B cell (primary cell): ENCODE data around the gene RABGAP1L. TPM values are rescaled to one million over a fixed set of nuclear protein-coding genes. Genes with fewer than 3 reads are reported as not detected.

Experiments used
- ATAC-seq: fragments of 200-7000 bp; cut with Tn5 transposase; one replicate; pipeline ENCODE4 v1.10.0; 2021; ENCODE audit warnings: low read depth, mild to moderate bottlenecking, moderate number of reproducible peaks, moderate library complexity
- CTCF ChIA-PET: fragments of 350-600 bp; sonication (Branson Sonifier 250); formaldehyde crosslinking; loops from one replicate; lab custom pipeline; 2021; ENCODE audit warnings: antibody characterized with exemption, inconsistent platforms; lab: Charles Lee
- POLR2A ChIA-PET: fragments of 350-600 bp; sonication (Branson Sonifier 250); formaldehyde crosslinking; loops from one replicate; lab custom pipeline; 2021; ENCODE audit warnings: antibody characterized with exemption; lab: Charles Lee
- DNase-seq: peaks from one replicate; pipeline ENCODE4 v3.0.0; 2013
- H2AFZ ChIP-seq: 2 replicates; pipeline ENCODE4 v1.6.1; 2012; ENCODE audit warnings: mild to moderate bottlenecking, low read depth, low read length; ENCODE audit not compliant: insufficient read depth, poor library complexity, severe bottlenecking
- H3K27ac ChIP-seq, 2 donors: 1 replicate in 1 of 2; 2 replicates in 1 of 2; pipeline ENCODE4 v1.5.1; 2012 to 2013; ENCODE audit warnings: low read length in 2 of 2, mild to moderate bottlenecking in 2 of 2, moderate library complexity in 1 of 2
- H3K27me3 ChIP-seq, 4 experiments: fragments of 200-600 bp in 1 of 4; sonication (generic) in 1 of 4; replicated peaks in 1 of 4; 1 replicate in 2 of 4; 2 replicates in 2 of 4; pipeline versions ENCODE4 v1.6.1 to v1.7.0; 2013 to 2016; ENCODE audit warnings: low read length in 3 of 4, mild to moderate bottlenecking in 2 of 4, mixed read lengths in 1 of 4, moderate library complexity in 1 of 4; ENCODE audit not compliant: insufficient read depth in 4 of 4, control insufficient read depth in 3 of 4; ENCODE audit errors: control extremely low read depth in 1 of 4
- H3K36me3 ChIP-seq, 2 experiments: replicated peaks in 1 of 2; 1 replicate in 1 of 2; 2 replicates in 1 of 2; pipeline versions ENCODE4 v1.6.1 to v1.7.1; 2013; ENCODE audit warnings: low read length in 1 of 2; ENCODE audit not compliant: insufficient read depth in 2 of 2, control insufficient read depth in 1 of 2; ENCODE audit errors: control extremely low read depth in 1 of 2, extremely low read depth in 1 of 2
- H3K4me1 ChIP-seq, 2 donors: fragments of 200-600 bp in 1 of 2; sonication (generic) in 1 of 2; 1 replicate in 1 of 2; 2 replicates in 1 of 2; pipeline versions ENCODE4 v1.5.1 to v1.6.1; 2013 to 2017; ENCODE audit warnings: low read length in 2 of 2; ENCODE audit not compliant: control insufficient read depth in 2 of 2, insufficient read depth in 2 of 2
- H3K4me2 ChIP-seq: replicated peaks from 2 replicates; pipeline ENCODE3; 2012; ENCODE audit warnings: mild to moderate bottlenecking, low read depth, low read length; ENCODE audit not compliant: poor library complexity, severe bottlenecking
- H3K4me3 ChIP-seq, 5 experiments: fragments of 200-600 bp in 1 of 5; sonication (generic) in 1 of 5; 1 replicate in 3 of 5; 2 replicates in 2 of 5; pipeline versions ENCODE4 v1.5.1 to v1.7.0; 2011 to 2016; ENCODE audit warnings: low read length in 4 of 5, mild to moderate bottlenecking in 4 of 5, low read depth in 2 of 5, control low read depth in 1 of 5, moderate library complexity in 1 of 5; ENCODE audit not compliant: insufficient read depth in 1 of 5; ENCODE audit errors: control extremely low read depth in 1 of 5, extremely low read depth in 1 of 5
- H3K79me2 ChIP-seq: fragments of 200-600 bp; sonication (generic); one replicate; pipeline ENCODE4 v1.6.0; 2016; ENCODE audit warnings: low read length; ENCODE audit not compliant: control insufficient read depth, insufficient read depth
- H3K9ac ChIP-seq: fragments of 200-600 bp; sonication (generic); 2 replicates; pipeline ENCODE4 v1.6.1; 2017; ENCODE audit warnings: mild to moderate bottlenecking, low read length, moderate library complexity
- H3K9me3 ChIP-seq, 3 donors: one replicate each; pipeline versions ENCODE4 v1.6.1 to v1.7.1; 2013; ENCODE audit warnings: low read length in 2 of 3; ENCODE audit not compliant: control insufficient read depth in 2 of 3, insufficient read depth in 1 of 3; ENCODE audit errors: control extremely low read depth in 1 of 3
- H4K20me1 ChIP-seq: 2 replicates; pipeline ENCODE4 v1.6.0; 2012; ENCODE audit warnings: mild to moderate bottlenecking, low read length; ENCODE audit not compliant: insufficient read depth, control insufficient read depth, poor library complexity, severe bottlenecking
- H3K27ac Mint-ChIP-seq: one replicate; pipeline ENCODE4 v1.8.0; 2021; ENCODE audit warnings: mixed read lengths
- H3K27me3 Mint-ChIP-seq: one replicate; pipeline ENCODE4 v1.8.0; 2021; ENCODE audit warnings: mixed read lengths
- H3K4me1 Mint-ChIP-seq: one replicate; pipeline ENCODE4 v1.8.0; 2021; ENCODE audit warnings: mixed read lengths
- H3K4me3 Mint-ChIP-seq: one replicate; pipeline ENCODE4 v1.8.0; 2021; ENCODE audit warnings: mixed read lengths
- H3K9me3 Mint-ChIP-seq: one replicate; pipeline ENCODE4 v1.8.0; 2022; ENCODE audit warnings: mixed read lengths; ENCODE audit not compliant: insufficient read depth
- EZH2 ChIP-seq: IDR thresholded peaks from 2 replicates; pipeline ENCODE4 v1.6.1; 2012; ENCODE audit warnings: borderline replicate concordance, low read depth, mild to moderate bottlenecking, moderate library complexity, low read length; ENCODE audit not compliant: insufficient read depth, poor library complexity, severe bottlenecking
- WGBS: methylation state at CpG from one replicate; pipeline ENCODE4 v1.1.5; 2013; ENCODE audit warnings: missing lambda C conversion rate; ENCODE audit not compliant: insufficient coverage; 5-methylcytosine and 5-hydroxymethylcytosine counted together
- intact Hi-C: fragments of 100-400 bp; cut with micrococcal nuclease; formaldehyde crosslinking; loops from one replicate; pipeline ENCODE4 v1.10.0; 2022
- polyA plus RNA-seq: library from polyadenylated mRNA; depleted of rRNA; stranded (reverse); fragments of >200 nt; gene quantifications from 2 replicates; pipeline ENCODE4 v1.2.3, GENCODE V29; 2012
- total RNA-seq, 2 donors: library from RNA; stranded (reverse); fragments of 120-200 nt in 1 of 2; gene quantifications; 1 replicate in 1 of 2; 2 replicates in 1 of 2; pipeline versions ENCODE4 v1.2.3 to v1.2.4, GENCODE V29; 2013 to 2022
- TF ChIP-seq, protein P1 (sequence below): fragments of 200-600 bp; IDR thresholded peaks from one replicate; pipeline ENCODE4 v1.8.0; 2022; ENCODE audit warnings: antibody characterized with exemption, mild to moderate bottlenecking

Gene RABGAP1L
- total and polyA plus RNA-seq, 2 donors (not counting 1 experiment from before 2014, with no cell fraction given): 34.9 to 159 TPM

DNA sequence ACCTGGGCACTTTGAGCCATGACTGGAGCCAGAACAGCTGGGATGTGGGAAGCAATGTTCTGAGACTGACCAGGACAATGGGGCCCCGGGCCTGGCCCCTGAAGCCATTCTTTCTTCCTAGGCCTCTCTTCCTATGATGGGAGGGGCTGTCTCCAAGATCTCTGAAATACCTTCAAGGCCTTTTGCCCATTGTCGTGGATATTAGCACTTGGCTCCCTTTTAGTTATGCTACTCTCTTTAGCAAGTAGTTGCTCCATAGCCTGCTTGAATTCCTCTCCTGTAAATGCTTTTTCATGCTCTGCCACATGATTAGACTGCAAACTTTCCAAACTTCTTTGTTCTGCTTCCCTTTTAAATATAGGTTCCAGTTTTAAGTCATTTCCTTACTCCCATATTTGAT is 577.5 kb downstream of the RABGAP1L start:
- H3K9ac ChIP-seq: no peak overlapping the region
- TF ChIP-seq EZH2: no peak
- TF ChIP-seq, protein P1, sequence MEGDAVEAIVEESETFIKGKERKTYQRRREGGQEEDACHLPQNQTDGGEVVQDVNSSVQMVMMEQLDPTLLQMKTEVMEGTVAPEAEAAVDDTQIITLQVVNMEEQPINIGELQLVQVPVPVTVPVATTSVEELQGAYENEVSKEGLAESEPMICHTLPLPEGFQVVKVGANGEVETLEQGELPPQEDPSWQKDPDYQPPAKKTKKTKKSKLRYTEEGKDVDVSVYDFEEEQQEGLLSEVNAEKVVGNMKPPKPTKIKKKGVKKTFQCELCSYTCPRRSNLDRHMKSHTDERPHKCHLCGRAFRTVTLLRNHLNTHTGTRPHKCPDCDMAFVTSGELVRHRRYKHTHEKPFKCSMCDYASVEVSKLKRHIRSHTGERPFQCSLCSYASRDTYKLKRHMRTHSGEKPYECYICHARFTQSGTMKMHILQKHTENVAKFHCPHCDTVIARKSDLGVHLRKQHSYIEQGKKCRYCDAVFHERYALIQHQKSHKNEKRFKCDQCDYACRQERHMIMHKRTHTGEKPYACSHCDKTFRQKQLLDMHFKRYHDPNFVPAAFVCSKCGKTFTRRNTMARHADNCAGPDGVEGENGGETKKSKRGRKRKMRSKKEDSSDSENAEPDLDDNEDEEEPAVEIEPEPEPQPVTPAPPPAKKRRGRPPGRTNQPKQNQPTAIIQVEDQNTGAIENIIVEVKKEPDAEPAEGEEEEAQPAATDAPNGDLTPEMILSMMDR: no peak
- H3K27me3 Mint-ChIP-seq: no peaks in the 10 kb centered on the region
- DNase-seq (no peak), ATAC-seq (no peak)
- peaks cover 0 to 11% of the 10 kb centered on the region in 2 experiments for H3K36me3 ChIP-seq
- no peak overlapping the region for H3K4me2 ChIP-seq
- CTCF ChIA-PET: interaction anchor here (0.6 to 13.6 kb wide), 4 partner anchors 10 to 547 kb away, joined by 3 to 109 read pairs (median 3); no protein-coding TSS in a partner anchor
- WGBS: 100% methylated on average over 2 of the region's 2 CpGs
- no peak overlapping the region for H3K27ac Mint-ChIP-seq
- H3K4me1 Mint-ChIP-seq: peaks cover 27% of the 10 kb centered on the region
- H3K4me3 ChIP-seq: no peak overlapping the region
- H3K27ac ChIP-seq: no peak overlapping the region
- no peaks in the 10 kb centered on the region for H3K9me3 Mint-ChIP-seq
- H3K4me3 Mint-ChIP-seq: no peak overlapping the region
- no peaks in the 10 kb centered on the region for H3K27me3 ChIP-seq
- H3K4me1 ChIP-seq: peaks cover 0 to 10% of the 10 kb centered on the region in 2 donors
- H3K9me3 ChIP-seq: peaks cover 1 to 11% (median 8%) of the 10 kb centered on the region in 3 donors
- intact Hi-C loops: no loop called here
- H3K79me2 ChIP-seq: no peaks in the 10 kb centered on the region
- no peaks in the 10 kb centered on the region for H4K20me1 ChIP-seq
- no peak overlapping the region for H2AFZ ChIP-seq
- POLR2A ChIA-PET: no interaction called here

DNA sequence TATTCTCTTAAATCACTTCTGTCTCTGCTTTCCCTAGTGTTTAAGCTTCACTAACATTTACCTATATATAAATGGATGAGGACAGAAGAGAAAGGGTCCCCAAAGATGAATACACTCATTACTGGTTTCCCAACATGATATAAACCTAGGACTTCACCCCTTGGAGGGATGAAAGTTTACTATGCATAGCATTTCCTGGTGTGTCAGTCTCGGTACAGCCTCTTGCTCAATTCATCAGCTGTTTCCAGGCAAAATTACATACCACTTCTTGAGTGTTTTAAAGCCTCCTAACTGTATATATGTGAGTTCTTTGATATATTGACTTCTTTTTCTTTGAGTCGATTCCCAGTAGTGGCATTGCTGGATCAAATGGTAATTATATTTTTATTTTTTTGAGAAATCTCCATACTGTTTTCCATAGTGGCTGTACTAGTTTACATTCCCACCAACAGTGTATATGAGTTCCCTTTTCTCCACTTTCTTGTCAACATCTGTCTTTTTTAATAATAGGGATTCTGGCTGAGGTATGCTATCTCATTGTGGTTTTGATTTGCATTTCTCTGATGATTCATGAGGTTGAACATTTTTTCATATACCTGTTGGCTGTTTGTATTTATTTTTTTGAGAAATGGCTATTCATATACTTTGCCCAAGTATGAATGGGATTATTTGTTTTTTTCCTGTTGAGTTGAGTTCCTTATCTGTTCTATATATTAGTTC is 581.1 kb downstream of the RABGAP1L start:
- Histone ChIP-seq H3K9me3 (peaks cover 1 to 11% (median 8%) of the 10 kb centered on the region in 3 donors), H3K9ac (no peak overlapping the region), H3K27ac (no peak overlapping the region), H3K4me2 (no peak overlapping the region), H4K20me1 (no peaks in the 10 kb centered on the region), H3K4me1 (peaks cover 0 to 10% of the 10 kb centered on the region in 2 donors), H3K36me3 (peaks cover 0 to 11% of the 10 kb centered on the region in 2 experiments), H3K4me3 (no peak overlapping the region), H2AFZ (no peak overlapping the region), H3K79me2 (no peaks in the 10 kb centered on the region), H3K27me3 (no peaks in the 10 kb centered on the region)
- DNase-seq (no peak), ATAC-seq (peak; percentile 17)
- Mint-ChIP-seq H3K27me3 (no peaks in the 10 kb centered on the region), H3K4me1 (peaks cover 38% of the 10 kb centered on the region), H3K4me3 (no peak overlapping the region), H3K9me3 (no peaks in the 10 kb centered on the region), H3K27ac (no peak overlapping the region)
- WGBS: no CpG with 5 or more reads among the region's 2 CpGs
- intact Hi-C loops: loop anchor here (5.0 to 10.0 kb wide), 2 partner anchors 646 to 1998 kb away; no protein-coding TSS in a partner anchor
- ChIA-PET CTCF (interaction anchor here (0.7 to 13.6 kb wide), 4 partner anchors 11 to 482 kb away, joined by 3 to 109 read pairs (median 4); no protein-coding TSS in a partner anchor), POLR2A (no interaction called here)
- TF ChIP-seq EZH2: no peak
- TF ChIP-seq, protein P1: no peak
